ENCODE results near the gene GCNA.

DNA sequence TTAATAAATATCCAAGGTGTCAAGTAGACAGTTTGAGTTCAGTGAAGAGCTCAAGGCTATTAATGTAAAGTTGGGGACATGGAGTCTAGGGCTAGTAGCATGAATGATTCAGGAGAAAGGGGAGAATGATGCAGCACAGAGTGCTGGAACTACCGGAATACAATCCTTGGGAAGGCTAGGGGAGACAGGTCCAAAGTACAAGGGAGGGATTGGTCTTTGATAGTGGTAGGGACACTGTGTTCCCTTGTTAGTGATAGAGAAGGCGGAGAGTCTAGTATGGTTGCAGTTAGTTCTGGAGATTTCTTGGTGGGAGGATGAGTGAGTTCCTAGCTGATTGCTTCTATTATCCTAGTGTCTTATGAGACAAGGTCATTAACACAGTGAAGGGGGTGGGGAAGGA is 8.7 kb downstream of the GCNA start:
- TF ChIP-seq, protein P1, sequence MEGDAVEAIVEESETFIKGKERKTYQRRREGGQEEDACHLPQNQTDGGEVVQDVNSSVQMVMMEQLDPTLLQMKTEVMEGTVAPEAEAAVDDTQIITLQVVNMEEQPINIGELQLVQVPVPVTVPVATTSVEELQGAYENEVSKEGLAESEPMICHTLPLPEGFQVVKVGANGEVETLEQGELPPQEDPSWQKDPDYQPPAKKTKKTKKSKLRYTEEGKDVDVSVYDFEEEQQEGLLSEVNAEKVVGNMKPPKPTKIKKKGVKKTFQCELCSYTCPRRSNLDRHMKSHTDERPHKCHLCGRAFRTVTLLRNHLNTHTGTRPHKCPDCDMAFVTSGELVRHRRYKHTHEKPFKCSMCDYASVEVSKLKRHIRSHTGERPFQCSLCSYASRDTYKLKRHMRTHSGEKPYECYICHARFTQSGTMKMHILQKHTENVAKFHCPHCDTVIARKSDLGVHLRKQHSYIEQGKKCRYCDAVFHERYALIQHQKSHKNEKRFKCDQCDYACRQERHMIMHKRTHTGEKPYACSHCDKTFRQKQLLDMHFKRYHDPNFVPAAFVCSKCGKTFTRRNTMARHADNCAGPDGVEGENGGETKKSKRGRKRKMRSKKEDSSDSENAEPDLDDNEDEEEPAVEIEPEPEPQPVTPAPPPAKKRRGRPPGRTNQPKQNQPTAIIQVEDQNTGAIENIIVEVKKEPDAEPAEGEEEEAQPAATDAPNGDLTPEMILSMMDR (IDR thresholded peaks at IDR 0.05), result no peak
- TF ChIP-seq EP300 (IDR thresholded peaks at IDR 0.05), result no peak
